Measurements from ENCODE around the gene ABCC12.

Gene ABCC12

DNA sequence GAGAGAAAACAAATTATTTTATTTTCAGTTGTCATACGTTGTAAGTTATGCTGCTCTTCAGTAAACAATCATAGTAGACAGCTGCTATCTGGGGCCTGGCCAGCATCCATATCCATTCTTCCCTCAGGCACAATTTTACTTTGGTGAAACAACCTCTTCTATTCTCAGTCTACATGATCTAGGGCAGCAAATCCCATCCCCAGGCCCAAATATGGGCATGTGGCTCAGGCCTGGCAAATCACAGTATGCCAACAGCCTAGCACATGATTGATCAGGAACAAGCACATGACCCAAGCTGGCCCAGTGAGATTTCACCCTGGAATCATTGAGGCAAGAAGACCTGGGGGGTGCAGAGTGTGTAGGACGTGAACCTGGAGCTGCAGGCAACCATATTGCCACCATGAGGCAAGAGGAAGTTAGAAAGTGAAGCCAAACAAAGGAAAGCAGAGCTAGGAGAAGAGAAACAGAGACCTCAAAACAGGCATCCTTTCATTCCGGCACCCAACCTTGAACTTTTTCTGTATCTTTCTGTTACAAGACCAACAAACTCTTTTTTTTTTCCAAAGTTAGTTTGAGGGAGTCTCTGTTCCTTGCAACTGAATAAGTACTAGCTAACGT lies 10.3 kb upstream of the ABCC12 start:
- no peak for DNase-seq

DNA sequence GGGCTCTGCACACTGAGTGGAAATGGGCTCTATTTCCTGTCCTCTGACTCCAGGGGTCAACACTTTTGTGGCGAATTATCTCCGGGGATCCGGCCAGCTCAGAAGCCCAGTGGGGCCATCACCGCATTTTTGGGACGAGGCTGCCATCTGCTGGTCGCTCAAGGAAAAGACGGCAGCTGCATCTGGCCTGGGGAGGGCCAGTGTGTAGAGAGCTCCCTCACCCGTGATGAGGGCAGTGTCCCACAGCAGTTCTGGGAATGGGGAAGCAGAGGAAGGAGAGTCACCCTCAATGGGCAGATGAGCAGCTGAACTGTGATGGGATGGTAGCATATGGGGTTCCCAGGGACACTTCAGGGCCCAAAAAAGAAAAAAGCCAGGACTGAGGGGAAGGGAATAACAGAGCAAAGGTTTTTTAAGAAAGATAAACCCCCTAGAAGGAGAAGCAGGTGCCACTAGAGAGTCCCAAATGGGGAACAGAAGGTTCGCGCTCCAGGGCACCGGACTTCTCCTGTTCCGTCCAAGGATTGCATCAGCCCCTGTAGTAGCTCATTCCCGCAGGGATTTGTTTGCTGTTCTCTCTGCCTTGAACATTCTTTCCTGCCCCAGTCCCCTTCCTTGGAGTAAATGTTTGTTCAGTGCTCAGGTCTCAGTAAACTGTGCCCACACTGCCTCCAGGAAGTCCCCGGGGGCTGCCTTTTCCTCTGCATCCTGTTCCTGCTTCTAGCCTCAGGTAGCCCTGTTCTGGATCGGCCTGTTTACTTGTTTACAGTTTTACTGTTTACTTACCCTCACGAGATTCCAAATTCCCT lies 9.3 kb upstream of the ABCC12 start:
- peak; percentile 66 for DNase-seq

DNA sequence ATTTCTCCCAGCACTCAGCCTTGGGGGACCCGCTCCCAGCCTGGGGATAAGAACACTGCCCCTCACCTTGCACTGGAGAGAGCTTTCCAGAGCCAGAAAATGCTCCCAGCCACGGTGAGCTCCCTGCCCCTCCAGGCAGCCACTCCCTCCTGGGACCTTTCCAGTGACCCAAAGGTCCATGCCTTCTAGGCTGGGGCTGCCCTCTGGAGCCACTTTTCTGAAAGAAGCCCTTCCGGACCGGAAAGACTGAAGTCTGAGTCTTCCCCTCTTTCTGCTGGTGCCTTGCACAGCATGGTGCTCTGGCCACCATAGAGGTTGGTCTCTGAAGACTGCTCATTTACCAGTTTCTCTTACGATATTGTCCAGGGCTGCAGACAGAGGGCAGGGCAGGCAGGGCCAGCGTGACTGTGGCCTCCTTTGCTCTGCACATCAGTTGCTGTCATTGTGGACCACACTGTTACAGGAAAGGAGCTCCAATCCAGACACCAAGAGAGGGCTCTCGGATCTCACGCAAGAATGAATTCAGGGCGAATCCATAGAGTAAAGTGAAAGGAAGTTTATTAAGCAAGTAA lies 7.1 kb upstream of the ABCC12 start:
- no peak for DNase-seq

DNA sequence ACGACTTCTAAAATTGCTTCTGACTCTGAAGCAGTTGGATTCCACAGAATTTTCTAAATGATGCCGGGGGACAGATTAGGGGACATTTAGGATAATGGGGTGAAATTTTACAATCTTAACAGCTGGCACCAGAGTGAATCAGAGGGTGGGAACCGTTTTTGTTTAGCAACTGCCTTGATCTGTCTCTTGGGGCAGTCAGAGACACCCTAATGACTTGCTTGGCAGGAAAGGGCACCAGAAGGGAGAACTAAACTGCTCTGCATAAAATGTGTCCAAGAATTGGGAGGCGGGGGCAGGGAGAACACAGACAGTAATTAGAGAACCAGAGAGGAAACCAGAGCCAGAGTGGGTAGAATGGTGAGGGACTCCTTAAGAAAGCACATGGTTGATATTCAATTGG lies 6.1 kb upstream of the ABCC12 start:
- DNase-seq = no peak

DNA sequence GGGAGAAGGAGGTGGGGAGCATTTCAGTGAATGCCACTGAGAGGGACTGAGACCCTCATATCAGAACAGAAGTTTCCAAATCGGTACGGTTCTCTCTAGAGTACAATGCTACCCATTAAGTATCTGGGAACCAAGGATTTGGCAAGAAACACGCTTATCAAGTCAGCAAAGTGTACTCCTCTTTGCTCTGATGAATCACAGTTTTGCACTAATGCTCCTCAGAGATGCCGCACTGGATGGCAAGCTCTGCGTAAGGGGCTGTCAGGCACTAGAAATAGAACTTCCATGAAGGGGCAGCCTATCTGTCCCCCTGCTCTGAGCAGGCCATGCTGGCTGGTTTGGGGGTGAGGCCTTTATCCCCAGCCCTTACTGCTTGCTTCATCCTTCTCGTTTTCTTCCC lies 4.8 kb upstream of the ABCC12 start:
- DNase-seq = no peak

DNA sequence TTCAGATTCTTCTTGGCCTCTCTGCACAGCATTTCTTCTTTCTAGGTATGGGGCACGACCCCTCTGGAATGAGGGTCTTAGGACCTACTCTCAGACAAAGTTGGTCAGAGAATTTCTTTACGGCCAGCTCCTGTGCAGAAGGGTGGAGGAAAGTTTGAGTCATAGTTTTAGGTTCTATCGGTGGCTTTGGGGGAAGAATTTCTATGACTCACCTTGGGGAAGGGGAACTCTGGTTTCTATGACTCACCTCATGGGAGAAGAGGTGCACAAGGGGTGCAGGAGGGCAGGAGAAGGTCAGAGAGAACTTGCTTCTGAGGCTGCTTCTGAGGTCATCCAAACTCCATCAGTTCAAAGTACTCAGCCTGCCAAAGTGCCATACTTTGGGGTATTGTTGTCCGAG lies 2.5 kb upstream of the ABCC12 start:
- DNase-seq = no peak

DNA sequence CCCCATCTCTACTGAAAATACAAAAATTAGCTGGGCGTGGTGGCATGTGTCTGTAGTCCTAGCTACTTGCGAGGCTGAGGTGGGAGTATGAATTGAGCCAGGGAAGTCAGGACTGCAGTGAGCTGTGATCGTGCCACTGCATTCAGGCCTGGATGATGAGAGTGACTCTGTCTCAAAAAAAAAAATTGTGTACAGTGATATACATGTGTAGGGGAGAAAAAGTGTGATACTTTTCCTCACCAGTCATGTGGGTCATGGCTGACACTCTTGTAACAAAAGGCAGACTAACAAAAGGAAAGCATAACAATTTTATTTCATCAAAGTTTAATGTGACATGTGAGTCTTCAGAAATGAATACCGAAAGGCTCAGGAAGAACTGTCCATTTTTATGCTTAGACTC lies 2.0 kb upstream of the ABCC12 start:
- DNase-seq = no peak

DNA sequence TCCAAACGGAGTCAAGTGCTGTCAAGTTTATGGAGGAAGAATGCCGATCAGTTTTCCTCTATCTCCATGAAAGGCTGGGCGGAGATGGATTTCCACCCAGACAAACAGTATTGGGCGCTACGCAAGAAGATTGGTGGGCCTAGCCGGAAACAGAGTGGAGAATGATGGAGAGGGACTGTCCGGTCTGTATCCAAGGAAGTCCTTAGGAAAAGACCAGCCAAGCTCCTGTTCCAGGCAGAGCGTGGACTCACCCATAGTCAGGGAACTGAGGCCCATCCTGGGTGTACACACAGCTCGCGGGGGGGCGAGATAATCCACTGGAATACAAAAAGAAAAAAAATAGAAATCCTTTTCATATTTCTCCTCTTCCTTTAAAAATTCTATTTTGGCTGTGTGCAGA lies 1.5 kb upstream of the ABCC12 start:
- DNase-seq = no peak

DNA sequence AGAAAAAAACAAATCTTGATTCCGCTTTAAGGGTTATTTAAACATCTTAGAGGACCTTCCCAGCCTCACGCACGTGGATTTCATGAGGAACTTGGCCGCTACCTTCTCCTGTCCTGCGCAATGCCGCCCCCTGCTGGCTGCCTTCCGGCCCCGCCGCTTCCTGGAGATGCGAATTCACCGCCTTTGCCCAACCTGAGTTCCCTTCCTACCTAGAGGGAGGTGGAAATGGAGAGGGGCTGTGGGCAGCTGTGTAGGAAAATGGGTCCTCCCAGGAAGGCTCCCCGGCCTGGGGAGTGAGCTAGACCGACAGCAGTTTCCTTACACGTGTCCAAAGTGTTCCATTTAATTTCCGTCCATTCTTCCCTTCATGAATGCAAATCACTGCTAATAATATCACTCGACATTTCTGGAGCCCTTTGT lies 1.0 kb upstream of the ABCC12 start:
- peak; percentile 80 for DNase-seq

DNA sequence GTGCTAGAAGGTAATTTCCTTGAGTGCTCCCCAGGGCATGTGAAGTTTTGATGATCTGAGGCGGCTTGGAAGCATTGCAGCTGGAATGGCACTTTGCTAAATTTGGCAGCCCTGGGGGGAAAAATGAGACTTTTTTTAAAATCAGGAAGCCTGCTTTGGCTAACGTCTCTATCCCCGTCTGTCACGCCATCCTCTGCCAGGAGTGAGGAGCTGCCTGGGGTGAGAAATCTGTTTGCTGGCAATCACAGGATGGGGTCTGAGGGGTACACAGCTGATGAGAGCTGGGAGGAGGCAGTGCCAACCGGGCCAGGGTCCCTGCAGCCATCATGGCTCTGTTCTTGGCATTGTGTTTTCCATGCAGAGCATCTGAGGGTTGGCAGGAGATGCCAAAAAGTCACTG lies 2.0 kb downstream of the ABCC12 start:
- no peak for DNase-seq

DNA sequence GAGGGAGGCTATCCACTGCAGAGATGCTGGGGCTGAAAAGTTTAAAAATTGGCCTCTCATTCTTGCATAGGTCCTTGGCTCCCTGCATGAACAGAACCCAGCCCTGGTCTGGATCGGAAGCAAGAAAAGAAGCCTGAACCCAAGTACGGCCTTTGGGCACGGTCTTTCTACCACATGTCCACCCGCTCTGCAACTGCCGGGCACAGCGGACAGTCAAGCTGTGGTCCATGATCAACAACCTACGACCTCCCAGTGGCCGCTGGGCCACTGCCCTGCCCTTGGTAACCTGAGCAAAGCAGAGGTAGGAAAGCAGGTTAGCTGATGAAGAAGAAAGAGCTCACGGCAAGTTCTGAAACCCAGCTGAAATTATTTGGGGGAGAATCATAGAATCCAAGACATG lies 3.6 kb downstream of the ABCC12 start:
- DNase-seq = no peak

DNA sequence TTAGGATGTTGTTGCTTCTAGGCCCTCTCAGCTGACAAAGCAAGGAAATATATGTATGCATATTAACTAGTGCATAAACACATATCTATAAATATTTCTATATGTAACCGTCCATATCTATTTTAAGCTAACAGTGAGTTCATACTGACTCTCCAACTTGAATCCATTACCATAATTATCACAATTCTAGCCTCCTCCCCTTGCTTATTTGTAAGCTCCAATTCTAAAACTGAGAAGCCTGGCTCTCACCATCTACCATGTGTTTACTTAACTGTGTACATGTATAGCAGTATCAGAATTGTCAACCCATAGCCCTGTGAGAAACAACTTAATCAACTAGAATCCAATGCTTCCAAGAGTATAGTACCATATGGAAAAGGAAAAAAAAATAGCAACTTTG lies 5.1 kb downstream of the ABCC12 start:
- DNase-seq = no peak

DNA sequence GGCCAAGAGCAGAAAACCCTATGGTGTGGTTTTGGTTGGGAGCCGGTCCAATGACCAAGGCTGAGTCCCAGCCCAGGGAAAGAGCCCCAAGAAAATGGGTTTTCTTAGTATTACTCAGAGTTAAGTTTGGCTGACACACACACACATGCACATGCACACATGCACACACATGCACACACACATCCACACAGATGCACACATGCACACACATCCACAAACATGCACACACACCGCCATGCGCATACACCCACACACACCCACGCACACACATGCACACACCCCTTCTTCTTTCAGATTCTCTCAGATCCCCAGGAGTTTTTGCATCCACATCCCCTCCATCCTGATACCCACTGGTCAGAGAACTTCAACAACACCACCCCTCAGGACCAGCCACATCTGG lies 9.1 kb downstream of the ABCC12 start:
- DNase-seq = no peak

DNA sequence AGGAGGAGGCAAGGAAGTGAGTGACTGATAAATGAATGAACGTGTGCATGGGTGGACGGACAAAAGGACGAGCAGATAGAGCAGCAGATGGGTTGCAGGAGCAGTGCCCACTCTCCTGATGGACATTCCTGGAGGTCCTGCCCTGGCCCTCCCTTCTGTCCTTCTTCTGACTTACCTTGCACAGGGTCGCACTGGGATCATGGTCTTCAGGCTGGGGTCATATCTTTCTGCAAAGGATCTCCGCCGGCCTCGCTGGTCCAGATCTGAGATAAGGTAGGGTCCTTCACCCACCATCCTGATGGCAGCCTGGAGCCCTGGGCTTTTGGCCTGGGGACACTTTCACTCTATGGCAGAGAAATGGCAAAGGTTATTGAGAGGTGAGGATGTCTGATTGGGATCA lies 9.7 kb downstream of the ABCC12 start:
- DNase-seq = no peak

DNA sequence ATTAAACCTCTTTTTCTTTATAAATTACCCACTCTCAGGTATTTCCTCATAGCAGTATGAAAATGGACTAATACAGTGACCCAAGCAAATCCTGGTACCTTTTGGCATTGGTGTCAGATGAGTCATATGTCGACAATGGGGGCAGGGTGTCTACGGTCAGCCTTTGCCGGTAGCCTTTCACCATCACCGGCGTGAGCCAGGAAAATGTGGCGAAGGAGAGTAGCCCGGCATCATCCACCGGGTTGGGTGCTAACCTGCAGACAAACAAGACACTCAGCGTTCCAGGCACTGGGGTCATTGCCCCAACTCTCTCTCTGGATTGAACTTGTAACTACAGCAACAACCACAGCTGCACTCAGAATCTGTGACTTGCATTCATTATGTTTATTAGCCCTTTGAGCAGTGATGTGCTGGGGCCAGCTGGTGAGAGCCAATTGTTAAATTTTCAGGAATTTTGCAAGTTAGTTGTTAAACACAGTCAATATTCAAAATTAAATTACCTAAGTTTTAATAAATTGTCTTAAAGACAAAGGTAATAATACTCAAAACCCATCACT lies 11.9 kb downstream of the ABCC12 start:
- DNase-seq = no peak

DNA sequence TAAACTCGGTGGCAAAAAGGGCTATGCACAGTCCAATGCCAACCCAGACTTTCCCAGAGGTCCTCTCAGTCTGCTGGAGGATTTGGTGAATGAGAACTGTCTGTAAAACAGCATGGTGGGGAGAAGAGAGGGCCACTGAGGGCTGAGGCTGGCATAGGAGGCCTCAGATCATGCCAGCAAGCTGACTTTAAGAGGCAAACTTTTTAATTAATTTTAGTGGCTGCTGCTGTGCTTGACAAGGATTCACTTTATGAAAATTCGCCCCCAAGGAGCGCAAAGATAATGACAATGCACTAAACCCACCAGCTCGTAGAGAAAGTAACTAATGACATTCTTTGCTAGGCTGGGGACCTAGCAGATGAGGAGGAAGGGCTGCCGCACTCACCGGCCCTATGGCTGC lies 15.0 kb downstream of the ABCC12 start:
- no peak for DNase-seq

DNA sequence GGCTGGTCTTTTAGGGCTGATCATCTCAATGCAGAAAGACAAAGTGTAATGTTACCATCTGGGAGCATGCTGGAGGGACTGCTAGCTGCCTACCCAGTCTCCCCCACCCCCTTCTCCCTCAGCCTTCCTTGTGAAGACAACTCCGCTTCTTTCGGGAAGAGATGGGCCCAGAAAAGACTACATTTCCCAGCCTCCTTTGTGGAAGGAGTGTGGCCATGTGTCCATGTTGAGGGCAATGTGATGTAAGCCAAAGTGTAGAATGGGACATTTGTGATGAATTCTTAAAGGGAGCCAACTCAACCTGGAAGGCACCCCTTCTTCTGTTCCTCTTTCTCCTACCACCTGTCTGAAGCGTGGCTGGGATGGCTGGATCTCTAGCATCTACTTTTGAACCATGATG lies 16.3 kb downstream of the ABCC12 start:
- no peak for DNase-seq

DNA sequence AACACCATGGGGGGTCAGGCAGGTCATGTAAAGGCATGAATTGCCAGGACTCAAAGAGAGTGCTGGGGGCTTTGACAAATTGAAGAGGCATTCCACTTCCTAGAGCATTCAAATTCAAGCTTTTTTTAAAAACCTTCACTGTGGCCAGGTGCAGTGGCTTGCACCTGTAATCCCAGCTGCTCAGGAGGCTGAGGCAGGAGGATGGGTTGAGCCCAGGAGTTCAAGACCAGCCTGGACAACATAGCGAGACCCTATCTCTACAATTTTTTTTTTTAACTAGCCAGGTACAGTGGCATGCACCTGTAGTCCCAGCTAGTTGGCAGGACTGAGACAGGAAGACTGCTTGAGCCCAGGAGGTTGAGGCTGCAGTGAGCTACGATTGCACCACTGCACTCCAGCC lies 17.2 kb downstream of the ABCC12 start:
- DNase-seq = no peak

DNA sequence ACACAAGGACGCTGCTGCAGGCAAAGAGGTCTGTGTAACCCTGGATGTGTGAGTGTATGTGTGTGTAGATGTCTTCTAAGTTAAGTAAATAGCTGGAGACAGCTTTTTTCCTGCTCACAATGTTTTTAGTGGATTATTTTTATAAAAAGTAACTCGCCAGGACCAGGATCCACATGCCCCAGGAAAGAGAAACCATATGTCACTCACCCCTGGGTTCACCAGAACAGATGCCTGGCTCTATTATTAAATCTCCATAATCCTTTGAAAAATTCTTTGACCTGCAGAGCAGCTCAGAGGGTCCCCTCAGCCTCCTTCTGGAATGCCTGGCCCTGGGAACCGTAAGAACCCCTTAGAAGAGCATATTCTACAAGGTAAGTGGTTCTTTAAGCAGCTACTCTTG lies 18.0 kb downstream of the ABCC12 start:
- DNase-seq = no peak

DNA sequence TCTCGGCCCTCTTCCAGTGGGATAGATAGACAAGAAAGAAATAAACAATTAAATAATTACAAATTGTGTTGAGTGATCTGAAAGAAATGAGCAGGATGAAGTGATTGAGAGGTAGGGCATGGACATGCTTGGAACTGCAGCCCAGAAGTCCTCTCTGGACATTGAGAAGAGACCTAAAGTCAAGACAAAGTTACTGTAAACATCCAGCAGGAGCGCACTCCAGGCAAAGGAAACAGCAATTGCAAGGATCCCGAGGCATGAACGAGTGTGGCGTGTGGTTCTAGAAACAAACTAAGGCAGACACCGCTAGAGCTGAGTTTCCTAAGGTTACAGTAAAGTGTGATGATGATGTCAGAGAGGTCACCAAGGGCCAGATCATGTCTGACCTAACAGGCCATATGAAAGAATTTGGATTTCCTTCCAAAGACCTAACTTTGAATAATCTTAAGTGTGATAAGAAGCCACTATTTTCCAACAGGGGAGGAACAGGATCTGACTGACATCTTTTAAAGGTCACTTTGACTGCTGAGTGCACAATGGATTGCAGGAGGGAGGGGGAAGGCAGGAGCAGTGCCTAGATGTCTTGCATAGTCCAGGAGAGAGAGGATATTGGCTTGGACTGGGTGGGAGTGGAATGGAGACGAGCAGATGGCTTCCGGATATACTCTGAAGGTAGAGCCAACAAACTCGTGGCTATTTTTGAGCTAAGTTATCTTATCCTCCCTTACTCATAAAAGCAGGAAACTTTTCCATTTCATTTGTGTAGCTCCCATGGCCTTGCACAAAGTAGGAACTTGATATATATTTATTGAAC lies 19.0 kb downstream of the ABCC12 start:
- DNase-seq = no peak

DNA sequence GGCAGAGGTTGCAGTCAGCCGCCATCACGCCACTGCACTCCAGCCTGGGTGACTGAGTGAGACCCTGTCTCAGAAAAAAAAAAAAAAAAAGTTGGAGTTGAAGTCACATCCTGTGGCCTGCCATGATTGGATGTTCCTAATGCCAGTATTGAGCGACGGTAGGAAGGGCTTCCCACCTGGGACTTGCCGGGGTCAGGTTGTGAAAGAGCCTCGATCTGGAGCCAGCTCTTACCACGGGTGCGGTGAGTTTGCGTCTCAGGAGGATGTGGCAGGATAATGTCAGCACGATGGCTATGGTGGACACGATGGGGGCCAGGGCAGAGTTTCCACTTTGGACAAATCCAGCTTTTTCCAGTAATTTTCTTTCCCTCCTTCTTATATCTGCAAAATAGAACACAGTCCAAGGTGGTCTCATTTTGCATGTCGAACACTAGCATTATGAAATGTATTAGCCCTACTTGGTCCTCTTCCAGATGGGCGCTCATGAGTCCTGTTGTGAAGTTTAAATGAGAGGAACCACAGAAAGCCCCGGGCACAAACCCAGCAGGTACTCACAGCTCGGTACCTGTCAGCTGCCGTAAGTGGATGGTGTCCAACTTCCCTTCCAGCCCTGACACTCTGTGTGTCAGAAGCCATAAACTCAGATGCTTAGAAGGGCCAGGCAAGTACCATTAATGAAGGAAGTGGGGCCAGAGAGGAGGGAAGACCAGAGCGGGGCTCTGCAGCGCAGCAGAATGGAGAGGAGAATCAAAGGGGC lies 22.2 kb downstream of the ABCC12 start:
- DNase-seq = no peak

DNA sequence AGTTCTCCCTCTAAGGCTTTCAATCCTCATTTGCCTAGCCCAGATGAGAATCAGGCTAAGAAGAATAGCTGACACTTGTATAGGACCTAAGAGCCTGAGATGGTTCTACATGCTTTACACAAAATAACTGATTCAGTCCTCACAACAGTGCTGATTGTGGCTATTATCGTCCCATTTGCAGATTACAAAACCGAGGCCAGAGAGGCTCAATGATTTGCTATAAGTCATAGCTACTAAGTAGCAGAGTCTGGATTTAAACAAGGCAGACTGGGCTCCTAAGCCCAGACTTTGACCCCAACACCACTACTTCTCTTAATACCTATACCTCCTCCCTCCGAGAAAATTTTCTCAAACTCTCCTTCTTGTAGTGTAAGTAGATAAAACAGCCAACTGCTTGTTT lies 23.1 kb downstream of the ABCC12 start:
- no peak for DNase-seq
